Measurements from ENCODE around the gene ATP2B2. TPM values are rescaled to one million over a fixed set of nuclear protein-coding genes. Genes with fewer than 3 reads are reported as not detected.
A peak's percentile ranks its signal among the peaks of the same experiment; 100 is the strongest.

ATP2B2 gene
- not detected for total RNA-seq

DNA sequence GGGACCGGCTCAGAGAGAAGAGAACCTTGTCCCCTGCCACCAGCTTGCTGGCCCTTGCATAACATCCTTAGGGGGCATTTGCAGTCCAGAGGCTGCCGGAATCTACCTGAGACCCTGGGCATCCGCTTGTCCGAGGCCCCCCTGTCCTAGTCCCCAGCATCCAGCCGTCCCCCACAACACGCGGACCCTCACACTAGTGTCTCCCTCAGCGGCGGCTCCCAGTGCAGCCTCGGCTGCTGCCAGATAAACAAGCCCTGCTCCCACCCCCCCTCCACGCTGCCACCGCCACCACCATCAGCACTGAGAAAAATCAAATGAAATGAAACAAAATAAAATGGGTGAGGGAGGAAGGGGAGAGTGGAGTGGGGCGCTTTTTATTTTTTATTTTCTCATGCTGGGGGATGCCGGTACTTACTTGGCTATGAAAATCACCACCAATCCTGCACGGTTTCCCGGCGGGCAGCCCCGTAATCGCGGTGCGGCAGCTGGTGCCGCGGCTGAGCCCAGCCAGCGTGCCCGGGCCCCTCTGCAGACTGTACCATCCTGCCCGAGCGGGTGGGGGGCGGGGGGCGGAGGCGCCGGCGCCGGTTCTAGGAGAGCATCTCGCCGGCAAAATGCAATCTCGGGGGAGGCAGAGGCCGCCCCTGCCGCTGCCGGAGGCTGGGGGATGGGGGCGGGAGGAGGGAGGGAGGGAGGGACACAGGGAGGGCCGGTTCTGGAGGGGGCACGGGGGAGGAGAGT is at the start of gene ATP2B2:
ATP2B2 (minus strand) TSS at position 537 of the 741 bp plus-strand sequence. CDS start 56,043 bp downstream, outside the sequence.
- CTCF ChIA-PET, result no interaction called here
- POLR2A ChIA-PET, result no interaction called here

DNA sequence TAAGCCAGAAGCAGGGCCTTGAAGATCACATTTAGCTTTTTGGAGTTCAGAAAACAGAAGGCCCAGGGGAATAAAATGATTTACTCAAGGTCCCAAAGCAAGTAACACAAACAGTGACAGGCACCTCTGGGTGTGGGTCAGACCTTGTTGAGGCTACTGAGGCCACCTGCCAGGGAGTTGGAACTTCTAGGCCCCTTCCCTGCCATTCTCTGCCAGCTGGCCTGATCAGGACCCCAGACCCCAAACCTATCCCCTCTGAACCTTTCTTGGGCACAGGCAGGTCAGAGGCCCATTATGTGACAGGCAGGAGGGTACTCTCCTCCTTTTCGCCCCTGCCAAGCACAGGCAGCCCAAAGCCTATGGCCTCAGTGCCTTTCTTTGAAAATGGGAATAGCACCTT is 49.4 kb upstream of the ATP2B2 start:
- Mint-ChIP-seq H3K27me3 (ENCODE audit: low read depth) (peaks cover 5% of the 10 kb centered on the region), H3K4me1 (ENCODE audit: low read depth) (peaks cover 30% of the 10 kb centered on the region), H3K9me3 (ENCODE audit: insufficient read depth) (no peaks in the 10 kb centered on the region), H3K36me3 (ENCODE audit: low read depth) (no peaks in the 10 kb centered on the region), H3K4me3 (no peak overlapping the region), H3K27ac (no peak overlapping the region)
- ChIA-PET POLR2A (no interaction called here), CTCF (no interaction called here)
- ATAC-seq, result no peak
- DNase-seq, result peak; percentile 14

More for the DNA sequence above, at the start of gene ATP2B2:
- H3K27me3 Mint-ChIP-seq (ENCODE audit: low read depth), result peaks cover 16% of the 10 kb centered on the region
- H3K27ac Mint-ChIP-seq, result no peak within 1 kb of the TSS
- no peaks in the 10 kb centered on the region for H3K4me1 Mint-ChIP-seq (ENCODE audit: low read depth)
- no peaks in the 10 kb centered on the region for H3K36me3 Mint-ChIP-seq (ENCODE audit: low read depth)
- ATAC-seq (peak; percentile 7), DNase-seq (no peak)
- no peak within 1 kb of the TSS for H3K4me3 Mint-ChIP-seq
- no peaks in the 10 kb centered on the region for H3K9me3 Mint-ChIP-seq (ENCODE audit: insufficient read depth)

DNA sequence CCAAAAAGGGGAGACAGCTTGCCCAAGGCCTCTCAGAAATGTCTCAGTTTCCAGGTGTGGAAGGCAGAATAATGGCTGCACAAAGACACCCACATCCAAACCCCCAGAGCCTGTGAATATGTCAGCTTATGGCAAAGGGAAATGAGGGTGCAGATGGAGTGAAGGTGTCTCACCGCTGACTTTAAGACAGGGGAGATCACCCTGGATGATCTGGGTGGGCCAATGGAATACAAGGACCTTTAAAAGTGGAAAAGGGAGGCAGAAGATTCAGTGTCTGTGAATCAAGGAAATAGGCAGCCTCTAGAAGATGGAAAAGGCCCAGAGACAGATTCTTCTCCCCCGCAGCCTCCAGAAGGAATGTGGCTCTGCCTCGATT is 48.8 kb upstream of the ATP2B2 start:
- DNase-seq (peak; percentile 18), ATAC-seq (no peak)
- Mint-ChIP-seq H3K36me3 (ENCODE audit: low read depth) (no peaks in the 10 kb centered on the region), H3K4me1 (ENCODE audit: low read depth) (peaks cover 33% of the 10 kb centered on the region), H3K27me3 (ENCODE audit: low read depth) (peaks cover 5% of the 10 kb centered on the region), H3K4me3 (no peak overlapping the region), H3K9me3 (ENCODE audit: insufficient read depth) (no peaks in the 10 kb centered on the region), H3K27ac (no peak overlapping the region)
- POLR2A ChIA-PET, result no interaction called here
- CTCF ChIA-PET, result no interaction called here

DNA sequence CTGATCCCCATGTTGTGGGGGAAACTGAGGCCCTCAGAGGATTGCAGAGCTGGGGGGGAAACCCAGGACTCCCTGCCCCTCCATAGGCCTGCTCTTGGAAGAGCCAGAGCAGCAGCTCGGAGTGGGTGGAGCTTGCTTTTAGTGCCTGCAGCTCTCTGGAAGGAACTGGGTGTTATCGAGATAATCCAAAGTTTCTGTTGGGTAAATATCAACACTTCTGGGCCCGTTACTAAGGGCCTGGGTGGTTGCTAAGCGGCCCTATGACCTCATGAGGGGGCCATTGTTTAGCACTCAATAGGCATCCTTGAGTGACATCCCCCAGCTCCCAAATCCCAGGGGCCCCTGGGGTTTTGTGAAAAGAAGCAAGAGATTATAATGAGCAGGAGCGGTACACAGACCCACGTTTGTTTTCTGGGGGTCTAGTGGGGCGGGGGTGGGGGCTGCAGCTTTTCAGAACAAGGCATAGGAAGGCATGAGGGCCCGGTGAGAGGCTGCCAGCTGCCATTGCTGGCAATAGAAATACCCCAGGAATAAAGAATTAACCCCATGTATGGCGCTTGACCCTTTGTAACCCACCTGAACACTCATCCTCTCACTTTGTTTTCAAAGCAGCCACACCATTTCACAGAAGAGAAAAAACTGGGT is 48.3 kb upstream of the ATP2B2 start:
- ChIA-PET CTCF (interaction anchor here (1.8 to 1.9 kb wide), 2 partner anchors 9 to 185 kb away, joined by 4 to 9 read pairs; no protein-coding TSS in a partner anchor), POLR2A (no interaction called here)
- Mint-ChIP-seq H3K27ac (no peak overlapping the region), H3K4me3 (no peak overlapping the region), H3K36me3 (ENCODE audit: low read depth) (no peaks in the 10 kb centered on the region), H3K4me1 (ENCODE audit: low read depth) (peaks cover 38% of the 10 kb centered on the region), H3K27me3 (ENCODE audit: low read depth) (peaks cover 5% of the 10 kb centered on the region), H3K9me3 (ENCODE audit: insufficient read depth) (no peaks in the 10 kb centered on the region)
- ATAC-seq, result no peak
- peak; percentile 17 for DNase-seq

DNA sequence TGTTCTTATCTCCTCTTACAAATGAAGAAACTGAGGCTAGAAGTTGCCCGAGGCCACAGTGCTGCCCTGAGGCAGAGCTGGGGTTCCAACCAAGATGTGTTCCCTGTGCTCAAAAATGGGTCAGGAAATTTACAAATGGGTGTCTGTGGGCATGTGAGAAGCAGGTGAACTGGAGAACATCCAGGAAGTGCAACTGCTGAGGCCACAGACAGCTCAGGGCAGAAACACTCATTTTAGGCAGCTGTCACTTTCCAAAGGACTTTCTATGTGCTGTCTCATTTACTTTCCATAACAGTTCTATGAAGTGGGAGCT is 47.2 kb upstream of the ATP2B2 start:
- H3K27ac Mint-ChIP-seq, result peak overlapping the region; percentile 66
- ATAC-seq, result peak; percentile 44
- peak overlapping the region; percentile 19 for H3K4me3 Mint-ChIP-seq
- peaks cover 2% of the 10 kb centered on the region for H3K27me3 Mint-ChIP-seq (ENCODE audit: low read depth)
- ChIA-PET POLR2A (interaction anchor here (0.9 to 1.4 kb wide), 2 partner anchors 51 to 115 kb away, joined by 3 to 4 read pairs; no protein-coding TSS in a partner anchor), CTCF (interaction anchor here (0.7 to 1.9 kb wide), 3 partner anchors 8 to 186 kb away, joined by 3 to 9 read pairs (median 4); no protein-coding TSS in a partner anchor)
- no peaks in the 10 kb centered on the region for H3K36me3 Mint-ChIP-seq (ENCODE audit: low read depth)
- no peaks in the 10 kb centered on the region for H3K9me3 Mint-ChIP-seq (ENCODE audit: insufficient read depth)
- peak; percentile 28 for DNase-seq
- peaks cover 45% of the 10 kb centered on the region for H3K4me1 Mint-ChIP-seq (ENCODE audit: low read depth)

DNA sequence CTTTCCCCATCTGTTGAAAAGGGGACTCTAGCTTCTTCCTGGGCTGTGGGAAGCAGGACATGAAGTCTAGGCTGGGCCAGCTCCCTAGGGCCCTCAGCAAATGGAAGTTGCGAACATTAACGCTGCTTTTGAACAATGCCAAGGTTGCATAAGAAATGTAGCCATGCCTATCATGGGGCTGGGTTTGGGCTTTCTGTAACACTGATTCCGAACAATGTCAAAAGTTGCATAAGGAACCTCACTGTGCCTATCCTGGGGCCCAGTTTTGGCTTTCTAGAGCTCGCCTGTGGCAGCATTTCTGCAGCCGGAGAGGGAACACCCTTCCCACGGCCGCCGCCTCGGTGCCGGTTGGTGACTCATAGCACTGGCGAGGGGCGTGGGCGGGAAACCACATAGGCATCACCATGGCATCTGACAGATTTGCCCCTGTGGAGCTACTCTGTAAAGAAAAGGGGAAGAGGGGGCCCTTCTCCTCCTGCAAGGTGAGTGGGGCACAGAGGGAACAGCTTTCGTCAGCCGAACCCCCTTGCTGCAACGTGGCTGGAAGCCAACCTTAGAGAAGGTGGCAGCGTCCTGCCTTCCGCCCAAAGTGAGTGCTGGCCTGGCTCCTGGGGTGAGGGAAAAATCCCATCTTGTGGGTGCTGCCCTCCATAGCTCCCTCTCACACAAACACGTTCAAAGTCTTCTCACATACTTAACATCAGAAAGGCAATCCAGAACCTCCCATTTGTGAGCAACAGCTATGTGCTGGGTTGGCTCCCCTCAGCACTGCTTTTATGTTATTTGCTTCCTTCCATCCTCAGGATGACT is 46.6 kb upstream of the ATP2B2 start:
- ATAC-seq (peak; percentile 81), DNase-seq (peak; percentile 65)
- Mint-ChIP-seq H3K4me3 (peak overlapping the region; percentile 19), H3K36me3 (ENCODE audit: low read depth) (no peaks in the 10 kb centered on the region), H3K9me3 (ENCODE audit: insufficient read depth) (no peaks in the 10 kb centered on the region), H3K27ac (peak overlapping the region; percentile 66), H3K27me3 (ENCODE audit: low read depth) (peaks cover 2% of the 10 kb centered on the region), H3K4me1 (ENCODE audit: low read depth) (peaks cover 40% of the 10 kb centered on the region)
- CTCF ChIA-PET, result interaction anchor here (0.7 to 1.9 kb wide), 3 partner anchors 8 to 187 kb away, joined by 3 to 9 read pairs (median 4); no protein-coding TSS in a partner anchor
- POLR2A ChIA-PET, result interaction anchor here (0.9 to 1.4 kb wide), 2 partner anchors 51 to 114 kb away, joined by 3 to 4 read pairs; no protein-coding TSS in a partner anchor

DNA sequence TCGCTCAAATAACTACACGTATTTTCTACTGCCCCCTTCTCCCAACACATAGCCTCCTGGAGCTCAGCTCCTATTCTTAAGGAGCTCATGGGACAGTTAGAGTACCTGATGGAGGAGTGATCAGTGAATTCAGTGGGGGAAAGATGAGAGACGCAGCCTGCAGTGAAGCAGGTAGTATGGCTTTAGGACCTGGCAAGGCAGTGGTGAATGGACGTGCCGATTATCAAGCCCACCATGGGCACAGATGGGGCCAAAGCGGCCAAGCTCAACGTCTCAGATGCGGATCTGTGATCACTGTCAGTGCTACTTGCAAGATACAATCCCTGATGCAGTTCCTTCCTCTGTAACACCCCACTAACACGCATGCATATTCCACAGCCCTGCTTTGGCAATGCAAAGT is 45.8 kb upstream of the ATP2B2 start:
- H3K4me1 Mint-ChIP-seq (ENCODE audit: low read depth), result peaks cover 40% of the 10 kb centered on the region
- no peaks in the 10 kb centered on the region for H3K36me3 Mint-ChIP-seq (ENCODE audit: low read depth)
- no peak for ATAC-seq
- H3K9me3 Mint-ChIP-seq (ENCODE audit: insufficient read depth), result no peaks in the 10 kb centered on the region
- peak; percentile 12 for DNase-seq
- CTCF ChIA-PET, result no interaction called here
- H3K4me3 Mint-ChIP-seq, result no peak overlapping the region
- POLR2A ChIA-PET, result no interaction called here
- peaks cover 2% of the 10 kb centered on the region for H3K27me3 Mint-ChIP-seq (ENCODE audit: low read depth)
- H3K27ac Mint-ChIP-seq, result peak overlapping the region; percentile 16

DNA sequence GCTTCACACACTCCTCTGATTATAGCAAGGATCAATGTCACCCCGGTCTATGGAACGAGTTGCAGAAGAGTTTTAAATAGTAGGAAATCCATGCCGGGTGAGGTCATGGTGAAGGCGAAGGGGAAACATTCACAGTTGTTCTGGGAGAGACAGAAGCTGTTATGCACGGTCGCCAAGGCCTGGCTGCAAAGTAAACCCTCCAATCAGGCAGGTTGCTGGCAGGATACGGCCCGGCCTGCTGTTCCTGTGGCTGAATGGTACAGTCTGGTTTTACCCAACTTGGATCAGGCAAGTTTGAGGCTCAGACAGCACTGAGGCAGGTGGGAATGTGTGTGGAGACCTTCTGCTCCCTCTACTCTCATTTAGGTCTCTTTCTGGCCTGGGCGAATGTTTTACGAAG is 45.3 kb upstream of the ATP2B2 start:
- ATAC-seq (no peak), DNase-seq (peak; percentile 16)
- no peaks in the 10 kb centered on the region for H3K9me3 Mint-ChIP-seq (ENCODE audit: insufficient read depth)
- H3K27me3 Mint-ChIP-seq (ENCODE audit: low read depth), result peaks cover 2% of the 10 kb centered on the region
- ChIA-PET POLR2A (no interaction called here), CTCF (no interaction called here)
- no peak overlapping the region for H3K27ac Mint-ChIP-seq
- peaks cover 40% of the 10 kb centered on the region for H3K4me1 Mint-ChIP-seq (ENCODE audit: low read depth)
- no peak overlapping the region for H3K4me3 Mint-ChIP-seq
- no peaks in the 10 kb centered on the region for H3K36me3 Mint-ChIP-seq (ENCODE audit: low read depth)

DNA sequence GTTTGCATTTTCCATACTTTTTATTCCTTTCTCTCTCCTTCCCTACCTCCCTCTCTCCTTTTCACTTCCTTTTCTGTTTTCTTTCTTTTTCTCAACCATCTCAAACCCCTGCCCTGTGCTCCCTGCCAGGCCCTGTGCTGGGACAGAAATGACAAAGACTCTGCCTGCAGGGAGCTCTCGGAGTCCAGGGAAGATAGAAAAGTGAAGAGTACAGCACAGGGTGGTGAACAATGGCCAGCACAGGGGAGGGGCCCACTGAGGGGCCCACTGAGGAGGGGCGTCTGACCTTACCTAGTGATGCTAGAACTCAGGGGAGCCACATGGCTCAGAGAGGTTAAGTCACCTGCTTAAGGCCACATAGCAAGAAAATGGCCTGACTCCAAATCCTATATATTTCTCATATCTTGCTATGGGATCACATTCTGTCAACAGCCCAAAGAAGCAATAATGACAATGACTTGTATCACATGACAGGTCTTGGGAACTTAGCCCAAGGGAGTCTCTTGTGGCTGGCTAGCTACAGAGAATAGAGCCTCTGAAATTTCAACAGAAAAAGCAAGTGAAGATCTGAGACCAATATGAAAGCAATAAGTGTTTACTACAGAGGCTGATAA is 44.3 kb upstream of the ATP2B2 start:
- Mint-ChIP-seq H3K27me3 (ENCODE audit: low read depth) (peaks cover 5% of the 10 kb centered on the region), H3K9me3 (ENCODE audit: insufficient read depth) (no peaks in the 10 kb centered on the region), H3K27ac (no peak overlapping the region), H3K36me3 (ENCODE audit: low read depth) (no peaks in the 10 kb centered on the region), H3K4me3 (no peak overlapping the region), H3K4me1 (ENCODE audit: low read depth) (peaks cover 40% of the 10 kb centered on the region)
- ChIA-PET POLR2A (interaction anchor here (0.6 kb wide), 1 partner anchor 78 kb away, joined by 3 read pairs; no protein-coding TSS in a partner anchor), CTCF (no interaction called here)
- DNase-seq (peak; percentile 10), ATAC-seq (no peak)

DNA sequence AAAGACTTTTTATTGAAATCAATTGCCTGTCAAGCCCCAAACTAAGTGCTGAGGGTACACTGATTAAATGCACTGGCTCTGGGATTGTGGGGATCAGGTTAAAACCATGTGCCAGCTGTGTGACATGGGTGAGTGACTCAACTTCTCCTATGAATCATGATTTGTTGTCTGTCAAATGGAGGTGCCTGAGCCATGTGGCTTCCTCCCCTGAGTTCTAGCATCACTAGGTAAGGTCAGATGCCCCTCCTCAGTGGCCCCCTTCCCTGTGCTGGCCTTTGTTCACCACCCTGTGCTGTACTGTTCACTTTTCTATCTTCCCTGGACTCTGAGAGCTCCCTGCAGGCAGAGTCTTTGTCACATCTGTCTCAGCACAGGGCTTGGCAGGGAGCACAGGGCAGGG is 43.6 kb upstream of the ATP2B2 start:
- Mint-ChIP-seq H3K4me3 (no peak overlapping the region), H3K9me3 (ENCODE audit: insufficient read depth) (no peaks in the 10 kb centered on the region), H3K27me3 (ENCODE audit: low read depth) (peaks cover 6% of the 10 kb centered on the region), H3K36me3 (ENCODE audit: low read depth) (no peaks in the 10 kb centered on the region), H3K4me1 (ENCODE audit: low read depth) (peaks cover 40% of the 10 kb centered on the region), H3K27ac (no peak overlapping the region)
- ChIA-PET POLR2A (interaction anchor here (0.6 kb wide), 1 partner anchor 79 kb away, joined by 3 read pairs; no protein-coding TSS in a partner anchor), CTCF (no interaction called here)
- ATAC-seq (no peak), DNase-seq (peak; percentile 27)

DNA sequence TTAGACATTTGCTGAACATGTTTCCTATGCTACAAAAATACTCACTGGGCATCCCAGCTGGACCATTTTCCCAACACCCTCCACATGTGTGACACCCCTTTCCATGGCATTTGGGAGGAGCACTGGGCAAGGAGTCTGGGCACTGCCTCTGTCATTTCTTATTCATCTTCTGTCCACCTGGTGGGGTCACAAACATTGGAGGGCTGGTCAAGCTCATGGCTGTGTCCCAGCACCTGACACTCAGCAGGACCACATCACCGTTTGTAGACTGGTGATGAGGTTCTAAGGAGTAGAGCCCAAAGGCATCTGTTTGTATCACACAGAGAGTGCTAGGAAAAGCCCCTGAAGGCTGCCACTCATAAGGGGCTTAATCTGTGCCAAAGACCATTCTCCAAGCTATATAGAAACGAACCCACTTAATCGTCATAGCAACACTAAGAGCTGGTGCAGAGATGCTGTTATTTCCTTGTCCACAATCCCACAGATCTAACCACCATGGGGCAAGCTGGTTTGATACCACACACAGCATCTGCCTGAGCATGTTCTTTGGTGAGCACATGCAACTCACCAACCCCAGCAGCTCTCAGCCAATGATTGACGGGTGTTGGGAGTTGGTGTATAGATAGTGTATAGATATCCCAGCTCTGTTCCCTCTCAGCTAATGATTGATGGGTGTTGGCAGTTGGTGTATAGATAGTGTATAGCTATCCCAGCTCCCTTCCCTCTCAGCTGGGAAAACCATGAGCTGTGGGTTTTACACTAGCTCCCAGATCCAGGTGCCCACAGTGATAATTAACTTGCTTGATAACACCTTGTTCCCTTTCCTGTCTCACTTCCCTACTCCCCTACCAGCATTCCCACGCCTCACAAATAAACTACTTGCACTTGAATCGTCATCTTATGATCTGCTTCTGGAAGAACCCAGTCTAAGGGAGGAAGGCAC is 42.7 kb upstream of the ATP2B2 start:
- Mint-ChIP-seq H3K4me3 (no peak overlapping the region), H3K27ac (no peak overlapping the region), H3K36me3 (ENCODE audit: low read depth) (no peaks in the 10 kb centered on the region), H3K4me1 (ENCODE audit: low read depth) (peaks cover 40% of the 10 kb centered on the region), H3K27me3 (ENCODE audit: low read depth) (peaks cover 7% of the 10 kb centered on the region), H3K9me3 (ENCODE audit: insufficient read depth) (peaks cover 2% of the 10 kb centered on the region)
- DNase-seq (peak; percentile 40), ATAC-seq (peak; percentile 29)
- CTCF ChIA-PET, result no interaction called here
- POLR2A ChIA-PET, result no interaction called here

Data from activated CD8-positive, alpha-beta T cell treated with anti-CD3 and anti-CD28 coated beads, Interleukin-2, amount 10 ng/mL, durations not matched to agents 7 days and 5 days (primary cell).